ENCODE results near the gene HKDC1. TPM values are rescaled to one million over a fixed set of nuclear protein-coding genes. Genes with fewer than 3 reads are reported as not detected.

Gene HKDC1
- total RNA-seq, 1 experiment from 2014 or later, result 0.69 TPM

GRCh38 chr10:69216577-69217118, 3.5 kb upstream of the HKDC1 start:
- DNase-seq (ENCODE audit: low read depth), result no peak

- DNase-seq (ENCODE audit: low read depth), result peak; percentile 74
Observed at GRCh38 chr10:69217119-69217754, 2.9 kb upstream of the HKDC1 start.

- no peak for DNase-seq (ENCODE audit: low read depth)
Observed at GRCh38 chr10:69218831-69219230, 1.3 kb upstream of the HKDC1 start.

GRCh38 chr10:69220507-69220906, 375 bp downstream of the HKDC1 start:
- DNase-seq (ENCODE audit: low read depth), result no peak

GRCh38 chr10:69222157-69223027, 2.3 kb downstream of the HKDC1 start:
- DNase-seq (ENCODE audit: low read depth), result peak; percentile 86

- DNase-seq (ENCODE audit: low read depth), result no peak
Observed at GRCh38 chr10:69223028-69223342, 2.9 kb downstream of the HKDC1 start.

- peak; percentile 71 for DNase-seq (ENCODE audit: low read depth)
Observed at GRCh38 chr10:69224862-69225657, 4.9 kb downstream of the HKDC1 start.

- no peak for DNase-seq (ENCODE audit: low read depth)
Observed at GRCh38 chr10:69225681-69226080, 5.5 kb downstream of the HKDC1 start.

- no peak for DNase-seq (ENCODE audit: low read depth)
Observed at GRCh38 chr10:69226919-69227450, 6.9 kb downstream of the HKDC1 start.

GRCh38 chr10:69228151-69228550, 8.0 kb downstream of the HKDC1 start:
- no peak for DNase-seq (ENCODE audit: low read depth)

- DNase-seq (ENCODE audit: low read depth), result no peak
Observed at GRCh38 chr10:69229616-69229916, 9.4 kb downstream of the HKDC1 start.

GRCh38 chr10:69230128-69230527, 10.0 kb downstream of the HKDC1 start:
- no peak for DNase-seq (ENCODE audit: low read depth)

GRCh38 chr10:69232252-69232651, 12.1 kb downstream of the HKDC1 start:
- DNase-seq (ENCODE audit: low read depth), result peak; percentile 81

- DNase-seq (ENCODE audit: low read depth), result no peak
Observed at GRCh38 chr10:69232736-69233480, 12.8 kb downstream of the HKDC1 start.

GRCh38 chr10:69234447-69234846, 14.3 kb downstream of the HKDC1 start:
- DNase-seq (ENCODE audit: low read depth), result no peak

- DNase-seq (ENCODE audit: low read depth), result peak; percentile 72
Observed at GRCh38 chr10:69237528-69238159, 17.5 kb downstream of the HKDC1 start.

- no peak for DNase-seq (ENCODE audit: low read depth)
Observed at GRCh38 chr10:69239136-69239535, 19.0 kb downstream of the HKDC1 start.

GRCh38 chr10:69239816-69240434, 19.8 kb downstream of the HKDC1 start:
- no peak for DNase-seq (ENCODE audit: low read depth)

GRCh38 chr10:69240455-69240854, 20.3 kb downstream of the HKDC1 start:
- no peak for DNase-seq (ENCODE audit: low read depth)

- peak; percentile 73 for DNase-seq (ENCODE audit: low read depth)
Observed at GRCh38 chr10:69241575-69241974, 21.4 kb downstream of the HKDC1 start.

All from Daoy (cell line).